SU-DHL-6 (cell line): ENCODE results near the gene MAPK11.

Experiments
- EZH2phosphoT487 ChIP-seq: fragments of 200-600 bp; sonication (generic), shearing (Covaris generic); conservative IDR thresholded peaks from 2 replicates; pipeline ENCODE4 v1.6.1; 2018; ENCODE audit warnings: mild to moderate bottlenecking, antibody characterized with exemption, low read length, moderate library complexity, mixed read lengths
- TF ChIP-seq, protein P1 (sequence below): fragments of 200-600 bp; sonication (generic); IDR thresholded peaks from one replicate; pipeline ENCODE4 v1.5.1; 2017; ENCODE audit warnings: antibody characterized with exemption, mild to moderate bottlenecking, low read length, moderate library complexity; ENCODE audit not compliant: insufficient read depth, poor library complexity, severe bottlenecking

DNA sequence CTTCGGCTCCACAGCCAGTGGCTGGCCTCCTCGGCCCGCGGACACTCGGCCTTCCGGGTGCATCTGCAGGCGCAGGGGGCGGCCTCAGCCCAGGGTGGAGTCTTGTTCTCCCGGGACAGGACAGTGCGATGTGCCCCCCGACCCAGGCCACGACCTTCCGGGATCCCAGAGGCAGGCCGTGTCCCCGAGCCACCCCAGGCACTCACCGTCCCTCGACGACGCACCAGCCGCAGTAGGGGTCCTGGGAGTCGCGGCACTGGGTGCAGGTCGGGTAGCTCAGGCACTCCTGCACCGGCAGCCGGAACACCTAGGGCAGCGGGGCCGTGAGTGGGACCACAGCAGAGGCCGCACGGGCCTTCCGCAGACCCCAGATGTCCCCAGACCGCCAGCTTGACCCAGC is 17.6 kb upstream of the MAPK11 start:
- TF ChIP-seq, protein P1, sequence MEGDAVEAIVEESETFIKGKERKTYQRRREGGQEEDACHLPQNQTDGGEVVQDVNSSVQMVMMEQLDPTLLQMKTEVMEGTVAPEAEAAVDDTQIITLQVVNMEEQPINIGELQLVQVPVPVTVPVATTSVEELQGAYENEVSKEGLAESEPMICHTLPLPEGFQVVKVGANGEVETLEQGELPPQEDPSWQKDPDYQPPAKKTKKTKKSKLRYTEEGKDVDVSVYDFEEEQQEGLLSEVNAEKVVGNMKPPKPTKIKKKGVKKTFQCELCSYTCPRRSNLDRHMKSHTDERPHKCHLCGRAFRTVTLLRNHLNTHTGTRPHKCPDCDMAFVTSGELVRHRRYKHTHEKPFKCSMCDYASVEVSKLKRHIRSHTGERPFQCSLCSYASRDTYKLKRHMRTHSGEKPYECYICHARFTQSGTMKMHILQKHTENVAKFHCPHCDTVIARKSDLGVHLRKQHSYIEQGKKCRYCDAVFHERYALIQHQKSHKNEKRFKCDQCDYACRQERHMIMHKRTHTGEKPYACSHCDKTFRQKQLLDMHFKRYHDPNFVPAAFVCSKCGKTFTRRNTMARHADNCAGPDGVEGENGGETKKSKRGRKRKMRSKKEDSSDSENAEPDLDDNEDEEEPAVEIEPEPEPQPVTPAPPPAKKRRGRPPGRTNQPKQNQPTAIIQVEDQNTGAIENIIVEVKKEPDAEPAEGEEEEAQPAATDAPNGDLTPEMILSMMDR: no peak
- TF ChIP-seq EZH2phosphoT487: no peak
